IMR-90 (cell line): ENCODE data around the gene TNRC6C. TPM values are rescaled to one million over a fixed set of nuclear protein-coding genes. Genes with fewer than 3 reads are reported as not detected.

Experiments
- ATAC-seq: fragments of 200-7000 bp; cut with Tn5 transposase; 2 replicates; pipeline ENCODE4 v1.9.1; 2020; ENCODE audit warnings: low read depth, mild to moderate bottlenecking, moderate library complexity
- BruUV-seq: library from RNA; stranded (reverse); fragments of 400-500 nt; replicated peaks from 2 replicates; lab custom pipeline; 2021; lab: Mats Ljungman, UMichigan
- CTCF ChIA-PET: fragments of 300-600 bp; formaldehyde crosslinking; extraction: SDS; loops from one replicate; lab custom pipeline; 2021; ENCODE audit warnings: antibody characterized with exemption; lab: Yijun Ruan, JAX
- POLR2A ChIA-PET: fragments of 300-600 bp; sonication (Branson Sonifier 250); formaldehyde crosslinking; loops from one replicate; lab custom pipeline; 2022; ENCODE audit warnings: antibody characterized with exemption; ENCODE audit not compliant: unreplicated experiment; lab: Charles Lee
- DNase-seq: peaks from one replicate; pipeline ENCODE4 v3.0.0; 2013
- H2AFZ ChIP-seq: replicated peaks from 2 replicates; pipeline ENCODE3; 2013; ENCODE audit warnings: low read length, mild to moderate bottlenecking; ENCODE audit not compliant: poor library complexity
- H2AK5ac ChIP-seq: 2 replicates; pipeline ENCODE4 v1.6.1; 2013; ENCODE audit warnings: low read depth, low read length, inconsistent platforms
- H2AK9ac ChIP-seq: replicated peaks from 2 replicates; pipeline ENCODE3; 2013; ENCODE audit warnings: mild to moderate bottlenecking, low read depth, low read length, moderate library complexity; ENCODE audit not compliant: poor library complexity
- H2BK120ac ChIP-seq: 2 replicates; pipeline ENCODE4 v1.6.1; 2013; ENCODE audit warnings: low read depth, low read length, inconsistent platforms
- H2BK15ac ChIP-seq: 3 replicates; pipeline ENCODE4 v1.6.1; 2013; ENCODE audit warnings: low read depth, low read length, inconsistent platforms
- H2BK20ac ChIP-seq: 2 replicates; pipeline ENCODE4 v1.6.1; 2013; ENCODE audit warnings: low read depth, mild to moderate bottlenecking, inconsistent platforms, low read length, moderate library complexity
- H2BK5ac ChIP-seq: 2 replicates; pipeline ENCODE4 v1.6.1; 2013; ENCODE audit warnings: mild to moderate bottlenecking, low read depth, low read length, inconsistent platforms; ENCODE audit not compliant: poor library complexity, severe bottlenecking
- H3K14ac ChIP-seq: replicated peaks from 2 replicates; pipeline ENCODE4 v1.6.1; 2013; ENCODE audit warnings: low read depth, low read length, inconsistent platforms
- H3K18ac ChIP-seq: 2 replicates; pipeline ENCODE4 v1.6.1; 2013; ENCODE audit warnings: low read depth, low read length, control low read depth
- H3K23ac ChIP-seq: 2 replicates; pipeline ENCODE4 v1.6.1; 2013; ENCODE audit warnings: low read depth, low read length, inconsistent platforms
- H3K27ac ChIP-seq: 2 replicates; pipeline ENCODE4 v1.5.1; 2013; ENCODE audit warnings: mild to moderate bottlenecking, control low read depth, low read length; ENCODE audit not compliant: insufficient read depth
- H3K27me3 ChIP-seq: 2 replicates; pipeline ENCODE4 v1.6.1; 2013; ENCODE audit warnings: low read length; ENCODE audit not compliant: control insufficient read depth, insufficient read depth
- H3K36me3 ChIP-seq: 2 replicates; pipeline ENCODE4 v1.6.1; 2013; ENCODE audit warnings: low read length, mixed read lengths; ENCODE audit not compliant: control insufficient read depth, insufficient read depth
- H3K4ac ChIP-seq: 2 replicates; pipeline ENCODE4 v1.6.1; 2013; ENCODE audit warnings: low read depth, low read length, inconsistent platforms
- H3K4me1 ChIP-seq: 2 replicates; pipeline ENCODE4 v1.6.1; 2013; ENCODE audit warnings: low read length, mixed read lengths; ENCODE audit not compliant: control insufficient read depth, insufficient read depth
- H3K4me2 ChIP-seq: 2 replicates; pipeline ENCODE4 v1.6.1; 2013; ENCODE audit warnings: low read depth, mild to moderate bottlenecking, control low read depth, low read length, moderate library complexity
- H3K4me3 ChIP-seq: 2 replicates; pipeline ENCODE4 v1.5.1; 2013; ENCODE audit warnings: low read depth, mild to moderate bottlenecking, control low read depth, low read length, moderate library complexity; ENCODE audit not compliant: insufficient read depth
- H3K56ac ChIP-seq: 2 replicates; pipeline ENCODE4 v1.6.1; 2013; ENCODE audit warnings: low read length, inconsistent platforms; ENCODE audit not compliant: insufficient read depth; ENCODE audit errors: extremely low read depth
- H3K79me1 ChIP-seq, 2 experiments: 2 replicates each; pipeline ENCODE4 v1.6.1; 2013; ENCODE audit warnings: low read length in 2 of 2, inconsistent platforms in 1 of 2, low read depth in 1 of 2
- H3K9ac ChIP-seq: 2 replicates; pipeline ENCODE4 v1.6.1; 2013; ENCODE audit warnings: low read depth, low read length, control low read depth
- H3K9me1 ChIP-seq: 2 replicates; pipeline ENCODE4 v1.6.1; 2013; ENCODE audit warnings: low read length, inconsistent platforms; ENCODE audit not compliant: insufficient read depth
- H3K9me3 ChIP-seq: 2 replicates; pipeline ENCODE4 v1.6.1; 2013; ENCODE audit warnings: low read length; ENCODE audit not compliant: control insufficient read depth, insufficient read depth
- H4K20me1 ChIP-seq: 2 replicates; pipeline ENCODE4 v1.6.1; 2013; ENCODE audit warnings: low read length, inconsistent platforms; ENCODE audit not compliant: insufficient read depth
- H4K5ac ChIP-seq: 2 replicates; pipeline ENCODE4 v1.6.1; 2013; ENCODE audit warnings: mild to moderate bottlenecking, low read depth, low read length, control low read depth
- H4K8ac ChIP-seq, 2 experiments: 2 replicates each; pipeline ENCODE4 v1.6.1; 2013; ENCODE audit warnings: low read depth in 2 of 2, low read length in 2 of 2, control low read depth in 1 of 2, inconsistent platforms in 1 of 2
- H4K91ac ChIP-seq: 2 replicates; pipeline ENCODE4 v1.6.1; 2013; ENCODE audit warnings: low read depth, low read length, inconsistent platforms; ENCODE audit not compliant: insufficient read depth
- BHLHE40 ChIP-seq: fragments of 150-350 bp; IDR thresholded peaks from 2 replicates; pipeline ENCODE4 v1.6.1; 2016; ENCODE audit warnings: mild to moderate bottlenecking, low read depth, low read length
- CEBPB ChIP-seq: IDR thresholded peaks from 2 replicates; pipeline ENCODE4 v1.6.1; 2012; ENCODE audit warnings: low read depth, low read length, improper control_type of control experiment
- CHD1 ChIP-seq: IDR thresholded peaks from 2 replicates; pipeline ENCODE4 v1.6.1; 2012; ENCODE audit warnings: low read depth, low read length, improper control_type of control experiment
- CTCF ChIP-seq: conservative IDR thresholded peaks from 2 replicates; pipeline ENCODE4 v1.5.1; 2012; ENCODE audit warnings: mild to moderate bottlenecking, low read depth, low read length, improper control_type of control experiment
- ELK1 ChIP-seq: fragments of 150-350 bp; IDR thresholded peaks from 2 replicates; pipeline ENCODE4 v1.6.1; 2016; ENCODE audit warnings: low read depth, mild to moderate bottlenecking, low read length, moderate library complexity, borderline replicate concordance
- FOS ChIP-seq: fragments of 150-350 bp; IDR thresholded peaks from 2 replicates; pipeline ENCODE4 v1.6.1; 2016; ENCODE audit warnings: low read depth, low read length
- MAFK ChIP-seq: IDR thresholded peaks from 2 replicates; pipeline ENCODE4 v1.6.1; 2012; ENCODE audit warnings: low read depth, low read length, improper control_type of control experiment
- MAZ ChIP-seq: IDR thresholded peaks from 2 replicates; pipeline ENCODE4 v1.6.1; 2012; ENCODE audit warnings: low read depth, mild to moderate bottlenecking, low read length, improper control_type of control experiment, moderate library complexity, borderline replicate concordance
- MXI1 ChIP-seq: IDR thresholded peaks from 2 replicates; pipeline ENCODE4 v1.6.1; 2012; ENCODE audit warnings: low read depth, mild to moderate bottlenecking, low read length, moderate library complexity, borderline replicate concordance
- NFE2L2 ChIP-seq: fragments of 150-350 bp; IDR thresholded peaks from 2 replicates; pipeline ENCODE4 v1.6.1; 2016; ENCODE audit warnings: low read depth, mild to moderate bottlenecking, low read length
- POLR2A ChIP-seq: IDR thresholded peaks from 2 replicates; pipeline ENCODE4 v1.6.1; 2012; ENCODE audit warnings: mild to moderate bottlenecking, low read depth, low read length
- RAD21 ChIP-seq: IDR thresholded peaks from 2 replicates; pipeline ENCODE4 v1.6.1; 2012; ENCODE audit warnings: low read length, improper control_type of control experiment
- RCOR1 ChIP-seq: IDR thresholded peaks from 2 replicates; pipeline ENCODE4 v1.6.1; 2012; ENCODE audit warnings: mild to moderate bottlenecking, low read length, improper control_type of control experiment; ENCODE audit not compliant: insufficient replicate concordance
- RFX5 ChIP-seq: IDR thresholded peaks from 2 replicates; pipeline ENCODE4 v1.8.0; 2012; ENCODE audit warnings: low read depth, mild to moderate bottlenecking, low read length, moderate library complexity
- SMC3 ChIP-seq: fragments of 150-350 bp; IDR thresholded peaks from 2 replicates; pipeline ENCODE4 v1.6.1; 2016; ENCODE audit warnings: low read depth, mild to moderate bottlenecking, antibody characterized with exemption, low read length, moderate library complexity
- USF2 ChIP-seq: fragments of 150-350 bp; IDR thresholded peaks from 2 replicates; pipeline ENCODE4 v1.6.1; 2017; ENCODE audit warnings: mild to moderate bottlenecking, antibody characterized with exemption, low read length, low read depth
- WGBS, 2 experiments: methylation state at CpG; one replicate each; pipeline versions ENCODE4 v1.1.5 to v1.1.7; 2013; ENCODE audit warnings: missing lambda C conversion rate in 2 of 2; ENCODE audit not compliant: insufficient read length in 1 of 2; ENCODE audit errors: extremely low coverage in 2 of 2; 5-methylcytosine and 5-hydroxymethylcytosine counted together
- dilution Hi-C: fragments of 300-500 bp; cut with HindIII; formaldehyde crosslinking; loops from one replicate; pipeline ENCODE4 v1.14.3; 2018; ENCODE audit warnings: low sequenced_read_pairs; ENCODE audit not compliant: unreplicated experiment
- in situ Hi-C: fragments of 300-500 bp; cut with MboI; formaldehyde crosslinking; loops from 3 replicates; pipeline ENCODE4 v1.14.3; 2019; ENCODE audit warnings: low sequenced_read_pairs, inconsistent platforms, mixed read lengths
- intact Hi-C: fragments of 100-400 bp; cut with micrococcal nuclease; formaldehyde crosslinking; loops from 2 replicates; pipeline ENCODE4 v1.10.0; 2022
- polyA plus RNA-seq, 3 experiments: library from polyadenylated mRNA; depleted of rRNA; stranded (reverse); fragments of >200 nt; gene quantifications; 2 replicates each; pipeline ENCODE4 v1.2.3, GENCODE V29; 2012; ENCODE audit warnings: low replicate concordance in 1 of 3
- total RNA-seq: library from RNA; depleted of rRNA; stranded (reverse); fragments of >200 nt; gene quantifications from 2 replicates; pipeline ENCODE4 v1.2.3, GENCODE V29; 2012

TNRC6C gene
- total and polyA plus RNA-seq, 2 of the 4 experiments (the other 2 are of a cell fraction) = 1.6 to 2.7 TPM

- Histone ChIP-seq H3K14ac (no peak overlapping the region), H3K27ac (no peak overlapping the region), H3K9ac (no peak overlapping the region), H3K27me3 (peaks cover 45% of the 10 kb centered on the region), H3K36me3 (no peaks in the 10 kb centered on the region), H3K18ac (no peak overlapping the region), H2BK15ac (no peak overlapping the region), H3K9me1 (no peaks in the 10 kb centered on the region), H2BK120ac (no peak overlapping the region), H4K8ac (no peak overlapping the region), H2AK5ac (no peak overlapping the region), H2AFZ (no peak overlapping the region), H3K56ac (no peak overlapping the region), H2AK9ac (no peak overlapping the region), H3K79me1 (no peaks in the 10 kb centered on the region), H4K20me1 (no peaks in the 10 kb centered on the region), H2BK20ac (no peak overlapping the region), H3K4ac (no peak overlapping the region), H3K4me1 (no peaks in the 10 kb centered on the region), H3K9me3 (no peaks in the 10 kb centered on the region), H4K5ac (no peak overlapping the region), H3K23ac (no peak overlapping the region), H2BK5ac (no peak overlapping the region), H4K91ac (no peak overlapping the region), H3K4me3 (no peak overlapping the region), H3K4me2 (no peak overlapping the region)
- ChIA-PET POLR2A (no interaction called here), CTCF (interaction anchor here (0.5 kb wide), 1 partner anchor 58 kb away, joined by 4 read pairs; no protein-coding TSS in a partner anchor)
- intact Hi-C loops = no loop called here
- ATAC-seq (no peak), DNase-seq (no peak)
- no TSS peak for BruUV-seq
- dilution Hi-C loops = no loop called here
- in situ Hi-C loops = no loop called here
- 85% methylated on average over 3 of the region's 9 CpGs; no CpG with 5 or more reads in 1 of the 2 experiments for WGBS, 2 experiments
- no peak for TF ChIP-seq NFE2L2
- no peak for TF ChIP-seq RAD21
- TF ChIP-seq CHD1 = no peak
- TF ChIP-seq SMC3 = no peak
- no peak for TF ChIP-seq MAFK
- TF ChIP-seq RCOR1 = no peak
- TF ChIP-seq RFX5 = no peak
- TF ChIP-seq MXI1 = no peak
- TF ChIP-seq CTCF = no peak
- no peak for TF ChIP-seq BHLHE40
- no peak for TF ChIP-seq POLR2A
- no peak for TF ChIP-seq ELK1
- no peak for TF ChIP-seq CEBPB
- TF ChIP-seq FOS = no peak
- TF ChIP-seq MAZ = no peak
- TF ChIP-seq USF2 = no peak
Measured at GRCh38 chr17:78135858-78136500, 177.5 kb downstream of the TNRC6C start.
